HUES48 (cell line): ENCODE measurements around the gene KLF1.

Experiments
- H3K27ac ChIP-seq: one replicate; pipeline ENCODE4 v1.7.0; 2013; ENCODE audit warnings: low read depth, low read length, inconsistent platforms
- H3K27me3 ChIP-seq: 2 replicates; pipeline ENCODE4 v1.6.1; 2013; ENCODE audit warnings: mild to moderate bottlenecking, low read length; ENCODE audit not compliant: control insufficient read depth, insufficient read depth
- H3K36me3 ChIP-seq: 2 replicates; pipeline ENCODE4 v1.6.1; 2013; ENCODE audit warnings: low read length; ENCODE audit not compliant: control insufficient read depth, insufficient read depth
- H3K4me1 ChIP-seq: 2 replicates; pipeline ENCODE4 v1.6.1; 2013; ENCODE audit warnings: mild to moderate bottlenecking, low read length; ENCODE audit not compliant: control insufficient read depth, insufficient read depth
- H3K4me3 ChIP-seq: 2 replicates; pipeline ENCODE4 v1.5.1; 2013; ENCODE audit warnings: mild to moderate bottlenecking, low read depth, low read length
- H3K9ac ChIP-seq: 2 replicates; pipeline ENCODE4 v1.6.1; 2013; ENCODE audit warnings: mild to moderate bottlenecking, low read depth, low read length, moderate library complexity
- H3K9me3 ChIP-seq: 2 replicates; pipeline ENCODE4 v1.6.1; 2013; ENCODE audit warnings: low read length; ENCODE audit not compliant: control insufficient read depth, insufficient read depth

Gene KLF1

DNA sequence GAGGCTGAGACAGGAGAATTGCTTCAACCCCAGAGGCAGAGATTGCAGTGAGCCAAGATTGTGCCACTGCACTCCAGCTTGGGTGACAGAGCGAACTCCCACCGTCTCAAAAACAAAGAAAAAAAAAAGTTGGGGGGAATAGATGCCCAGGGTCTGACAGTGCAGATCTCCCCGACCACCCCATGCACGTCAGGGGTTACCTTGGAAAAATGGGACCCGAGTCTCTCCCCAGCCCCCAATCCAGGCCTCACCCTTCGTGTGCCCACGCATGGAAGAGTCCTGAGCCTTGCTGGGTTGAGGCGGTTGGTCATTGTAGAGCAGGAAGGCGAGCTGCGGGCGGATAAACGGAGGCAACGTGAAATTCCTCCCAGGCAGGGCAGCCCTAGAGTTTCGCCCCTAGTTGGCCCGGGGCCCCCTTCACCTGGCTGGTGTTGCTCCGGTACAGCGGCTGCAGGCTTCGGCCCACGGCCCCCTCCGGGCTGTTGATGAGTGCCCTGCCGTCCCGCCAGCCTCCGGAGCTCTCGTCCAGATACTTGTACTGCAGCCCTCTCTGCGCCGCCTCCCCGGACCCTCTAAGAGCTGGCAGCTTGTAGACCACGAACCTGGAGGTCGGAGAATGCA is 6.3 kb downstream of the KLF1 start:
- Histone ChIP-seq H3K27ac (peak overlapping the region; percentile 79), H3K4me3 (peak overlapping the region; percentile 84)

DNA sequence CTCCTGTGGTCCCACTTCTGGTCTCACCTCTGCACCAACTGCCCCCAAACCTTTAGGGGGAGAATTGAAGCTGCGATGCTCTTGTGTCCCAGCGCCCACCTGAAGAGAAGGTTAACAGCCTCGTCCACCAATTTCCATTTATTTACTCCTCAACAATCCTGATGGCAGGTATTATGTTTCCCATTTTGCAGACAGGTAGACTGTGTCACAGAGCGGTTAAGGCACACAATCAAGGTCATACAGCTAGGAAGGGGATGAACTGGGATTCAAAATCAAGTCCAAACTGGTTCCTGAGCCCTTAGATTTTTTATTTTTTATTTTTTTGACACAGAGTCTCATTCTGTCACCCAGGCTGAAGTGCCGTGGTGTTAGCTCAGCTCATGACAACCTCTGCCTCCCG is 11.9 kb downstream of the KLF1 start:
- Histone ChIP-seq H3K27ac (no peak overlapping the region), H3K4me1 (no peaks in the 10 kb centered on the region), H3K4me3 (no peak overlapping the region), H3K27me3 (no peaks in the 10 kb centered on the region), H3K36me3 (peaks cover 25% of the 10 kb centered on the region; the same call in 1 of the 2 replicates), H3K9ac (no peak overlapping the region), H3K9me3 (no peaks in the 10 kb centered on the region)

More for the DNA sequence above, 6.3 kb downstream of the KLF1 start:
- Histone ChIP-seq H3K27me3 (no peaks in the 10 kb centered on the region; the same call in 1 of the 2 replicates), H3K9me3 (no peaks in the 10 kb centered on the region), H3K4me1 (no peaks in the 10 kb centered on the region; the same call in 1 of the 2 replicates), H3K36me3 (peaks cover 12% of the 10 kb centered on the region; the same call in 1 of the 2 replicates), H3K9ac (peak overlapping the region; percentile 72)

DNA sequence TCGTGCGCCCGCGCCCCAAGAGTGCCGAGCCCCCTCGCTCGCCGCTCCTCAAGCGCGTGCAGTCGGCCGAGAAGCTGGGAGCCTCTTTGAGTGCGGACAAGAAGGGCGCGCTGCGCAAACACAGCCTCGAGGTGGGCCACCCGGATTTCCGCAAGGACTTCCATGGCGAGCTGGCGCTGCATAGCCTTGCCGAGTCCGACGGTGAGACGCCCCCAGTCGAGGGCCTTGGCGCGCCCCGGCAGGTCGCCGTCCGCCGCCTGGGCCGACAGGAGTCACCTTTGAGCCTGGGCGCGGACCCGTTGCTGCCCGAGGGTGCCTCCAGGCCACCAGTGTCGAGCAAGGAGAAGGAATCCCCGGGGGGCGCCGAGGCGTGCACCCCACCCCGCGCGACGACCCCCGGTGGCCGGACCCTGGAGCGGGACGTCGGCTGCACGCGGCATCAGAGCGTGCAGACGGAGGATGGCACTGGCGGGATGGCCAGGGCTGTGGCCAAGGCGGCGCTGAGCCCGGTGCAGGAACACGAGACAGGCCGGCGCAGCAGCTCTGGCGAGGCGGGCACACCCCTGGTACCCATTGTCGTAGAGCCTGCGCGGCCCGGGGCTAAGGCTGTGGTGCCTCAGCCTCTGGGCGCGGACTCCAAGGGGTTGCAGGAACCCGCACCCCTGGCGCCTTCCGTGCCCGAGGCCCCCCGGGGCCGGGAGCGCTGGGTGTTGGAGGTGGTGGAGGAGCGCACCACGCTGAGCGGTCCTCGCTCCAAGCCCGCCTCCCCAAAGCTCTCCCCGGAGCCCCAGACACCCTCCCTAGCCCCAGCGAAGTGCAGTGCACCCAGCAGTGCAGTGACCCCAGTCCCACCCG is 12.9 kb downstream of the KLF1 start:
- Histone ChIP-seq H3K9me3 (no peaks in the 10 kb centered on the region), H3K36me3 (peaks cover 27% of the 10 kb centered on the region), H3K4me3 (peak overlapping the region; percentile 46; the same call in 1 of the 2 replicates), H3K27me3 (no peaks in the 10 kb centered on the region), H3K27ac (no peak overlapping the region), H3K9ac (no peak overlapping the region), H3K4me1 (no peaks in the 10 kb centered on the region)

DNA sequence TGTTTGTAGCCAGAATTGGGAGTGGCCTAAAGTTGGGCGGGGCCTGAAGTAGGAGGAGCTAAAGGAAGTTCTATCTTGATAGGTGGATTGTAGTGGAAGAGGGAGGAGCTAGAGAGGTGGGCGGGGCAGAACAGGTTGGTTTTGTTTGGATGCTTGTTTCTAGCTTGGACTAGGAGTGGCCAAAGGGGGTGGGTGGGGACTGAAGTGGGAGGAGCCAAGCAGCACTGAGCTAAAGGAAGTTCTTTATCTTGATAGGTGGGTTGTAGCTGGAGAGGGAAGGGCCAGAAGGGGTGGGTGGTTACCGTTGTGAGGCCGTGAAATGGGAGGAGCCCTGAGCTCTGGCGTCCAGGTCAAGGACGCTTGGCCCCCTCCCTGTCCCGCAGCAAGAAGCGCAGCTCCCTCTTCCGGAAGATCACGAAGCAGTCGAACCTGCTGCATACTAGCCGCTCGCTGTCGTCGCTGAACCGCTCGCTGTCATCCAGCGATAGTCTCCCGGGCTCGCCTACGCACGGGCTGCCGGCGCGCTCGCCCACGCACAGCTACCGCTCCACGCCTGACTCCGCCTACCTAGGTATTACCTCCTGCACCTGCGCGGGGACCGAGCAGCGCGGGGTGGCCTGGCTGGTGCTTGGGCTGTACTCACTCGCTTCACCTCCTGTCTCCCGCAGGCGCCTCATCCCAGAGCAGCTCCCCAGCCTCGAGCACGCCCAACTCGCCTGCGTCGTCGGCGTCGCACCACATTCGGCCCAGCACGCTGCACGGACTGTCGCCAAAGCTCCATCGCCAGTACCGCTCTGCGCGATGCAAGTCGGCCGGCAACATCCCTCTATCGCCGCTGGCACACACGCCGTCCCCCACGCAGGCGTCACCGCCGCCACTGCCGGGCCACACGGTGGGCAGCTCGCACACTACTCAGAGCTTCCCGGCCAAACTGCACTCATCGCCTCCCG is 13.8 kb downstream of the KLF1 start:
- Histone ChIP-seq H3K27ac (no peak overlapping the region), H3K36me3 (peaks cover 25% of the 10 kb centered on the region), H3K9ac (no peak overlapping the region), H3K27me3 (no peaks in the 10 kb centered on the region), H3K4me1 (no peaks in the 10 kb centered on the region), H3K9me3 (no peaks in the 10 kb centered on the region), H3K4me3 (peak overlapping the region; percentile 46)

DNA sequence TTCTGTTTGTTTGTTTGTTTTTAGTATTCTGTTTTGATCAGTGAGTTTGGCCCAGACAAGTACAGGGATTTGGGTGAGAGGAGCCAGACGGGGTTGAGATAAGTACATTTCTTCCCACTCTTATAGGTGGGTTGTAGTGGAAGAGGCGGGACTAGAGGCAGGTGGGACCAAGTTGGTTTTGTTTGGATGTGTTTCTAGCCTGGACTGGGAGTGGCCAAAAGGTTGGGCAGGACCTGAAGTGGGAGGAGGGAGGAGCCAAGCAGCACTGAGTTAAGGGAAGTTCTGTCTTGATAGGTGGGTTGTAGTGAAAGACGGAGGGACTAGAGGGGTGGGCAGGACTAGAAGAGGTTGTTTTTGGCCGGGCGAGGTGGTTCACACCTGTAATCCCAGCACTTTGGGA is 14.7 kb downstream of the KLF1 start:
- no peaks in the 10 kb centered on the region for H3K27me3 ChIP-seq
- no peak overlapping the region for H3K9ac ChIP-seq
- no peaks in the 10 kb centered on the region for H3K9me3 ChIP-seq
- no peak overlapping the region for H3K27ac ChIP-seq
- H3K4me1 ChIP-seq = peaks cover 2% of the 10 kb centered on the region; the same call in 1 of the 2 replicates
- peaks cover 21% of the 10 kb centered on the region for H3K36me3 ChIP-seq
- no peak overlapping the region for H3K4me3 ChIP-seq

DNA sequence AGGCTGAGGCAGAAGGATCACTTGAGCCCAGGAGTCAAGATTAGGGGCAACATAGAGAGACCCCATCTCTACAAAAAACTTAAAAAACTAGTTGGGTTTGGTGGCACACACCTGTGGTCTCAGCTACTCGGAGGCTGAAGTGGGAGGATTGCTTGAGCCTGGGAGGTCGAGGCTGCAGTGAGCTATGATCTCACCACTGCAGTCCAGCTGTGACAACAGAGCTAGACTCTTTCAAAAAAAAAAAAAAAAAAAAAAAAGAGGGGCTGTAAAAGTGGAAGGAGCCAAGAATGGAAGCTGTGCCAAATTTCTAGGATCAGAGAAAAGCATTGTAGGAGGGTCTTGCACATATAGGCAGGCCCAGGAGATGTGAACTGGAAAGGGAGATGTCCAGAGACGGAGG is 15.3 kb downstream of the KLF1 start:
- Histone ChIP-seq H3K9me3 (no peaks in the 10 kb centered on the region), H3K36me3 (peaks cover 19% of the 10 kb centered on the region), H3K27me3 (no peaks in the 10 kb centered on the region), H3K4me3 (no peak overlapping the region), H3K27ac (no peak overlapping the region), H3K4me1 (peaks cover 5% of the 10 kb centered on the region; the same call in 1 of the 2 replicates), H3K9ac (no peak overlapping the region)

DNA sequence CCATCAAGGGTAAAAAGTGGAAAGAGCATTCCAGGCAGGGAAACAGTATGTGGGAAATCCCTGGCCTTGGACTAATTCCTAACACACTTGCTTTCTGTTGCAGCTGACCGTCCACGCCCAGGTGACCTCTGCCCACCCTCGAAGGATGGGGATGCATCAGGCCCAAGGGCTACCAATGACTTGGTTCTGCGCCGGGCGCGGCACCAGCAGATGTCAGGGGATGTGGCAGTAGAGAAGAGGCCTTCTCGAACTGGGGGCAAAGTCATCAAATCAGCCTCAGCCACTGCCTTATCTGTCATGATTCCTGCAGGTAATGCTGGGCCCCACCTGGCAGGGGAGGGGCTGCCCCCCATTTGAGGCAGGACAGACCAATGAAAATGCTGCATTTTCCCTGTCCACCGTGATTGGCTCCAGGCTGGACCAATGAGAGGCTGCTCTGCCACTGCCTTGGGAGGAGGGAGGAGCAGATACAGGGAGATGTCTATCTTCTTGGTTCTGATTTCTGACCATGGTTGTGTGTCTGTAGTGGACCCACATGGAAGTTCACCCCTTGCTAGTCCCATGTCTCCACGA is 18.4 kb downstream of the KLF1 start:
- Histone ChIP-seq H3K27ac (no peak overlapping the region), H3K27me3 (no peaks in the 10 kb centered on the region), H3K9me3 (no peaks in the 10 kb centered on the region), H3K4me3 (no peak overlapping the region), H3K9ac (no peak overlapping the region), H3K4me1 (peaks cover 9% of the 10 kb centered on the region; the same call in 1 of the 2 replicates), H3K36me3 (peaks cover 11% of the 10 kb centered on the region; the same call in 1 of the 2 replicates)

DNA sequence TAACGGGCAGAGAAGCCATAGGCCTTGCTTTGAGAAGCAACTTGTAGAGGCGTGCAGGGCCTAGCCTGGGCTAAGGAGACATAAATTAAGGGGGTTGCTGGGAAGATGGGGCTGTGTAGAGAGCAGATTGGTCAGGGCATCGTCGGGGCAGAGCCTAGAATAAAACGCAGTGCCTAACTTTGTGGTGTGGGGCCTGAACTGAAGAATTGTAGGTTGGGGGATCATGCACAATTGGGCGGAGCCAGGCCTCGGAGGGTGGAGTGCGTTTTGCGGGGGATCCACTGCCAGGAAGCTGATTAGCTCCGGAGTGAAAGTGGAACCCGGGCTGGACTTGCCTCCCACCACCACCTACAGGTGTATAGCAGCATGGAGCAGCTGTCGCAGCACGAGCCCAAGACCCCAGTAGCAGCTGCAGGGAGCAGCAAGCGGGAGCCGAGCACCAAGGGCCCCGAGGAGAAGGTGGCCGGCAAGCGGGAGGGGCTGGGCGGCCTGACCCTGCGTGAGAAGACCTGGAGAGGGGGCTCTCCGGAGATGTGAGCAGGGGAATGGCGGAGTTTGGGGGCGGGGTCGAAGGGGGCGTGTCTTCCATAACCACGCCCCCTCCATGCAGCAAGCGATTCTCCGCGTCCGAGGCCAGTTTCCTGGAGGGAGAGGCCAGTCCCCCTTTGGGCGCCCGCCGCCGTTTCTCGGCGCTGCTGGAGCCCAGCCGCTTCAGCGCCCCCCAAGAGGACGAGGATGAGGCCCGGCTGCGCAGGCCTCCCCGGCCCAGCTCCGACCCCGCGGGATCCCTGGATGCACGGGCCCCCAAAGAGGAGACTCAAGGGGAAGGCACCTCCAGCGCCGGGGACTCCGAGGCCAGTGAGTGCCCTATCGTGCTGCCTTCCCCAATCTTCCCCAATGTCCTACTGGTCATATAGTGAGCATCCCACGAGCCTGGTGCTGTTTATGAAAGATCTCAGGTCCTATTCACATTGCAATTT is 19.6 kb downstream of the KLF1 start:
- Histone ChIP-seq H3K36me3 (peaks cover 11% of the 10 kb centered on the region; the same call in 1 of the 2 replicates), H3K27ac (peak overlapping the region; percentile 51), H3K9ac (no peak overlapping the region), H3K9me3 (no peaks in the 10 kb centered on the region), H3K4me3 (peak overlapping the region; percentile 69), H3K27me3 (no peaks in the 10 kb centered on the region), H3K4me1 (peaks cover 9% of the 10 kb centered on the region; the same call in 1 of the 2 replicates)

DNA sequence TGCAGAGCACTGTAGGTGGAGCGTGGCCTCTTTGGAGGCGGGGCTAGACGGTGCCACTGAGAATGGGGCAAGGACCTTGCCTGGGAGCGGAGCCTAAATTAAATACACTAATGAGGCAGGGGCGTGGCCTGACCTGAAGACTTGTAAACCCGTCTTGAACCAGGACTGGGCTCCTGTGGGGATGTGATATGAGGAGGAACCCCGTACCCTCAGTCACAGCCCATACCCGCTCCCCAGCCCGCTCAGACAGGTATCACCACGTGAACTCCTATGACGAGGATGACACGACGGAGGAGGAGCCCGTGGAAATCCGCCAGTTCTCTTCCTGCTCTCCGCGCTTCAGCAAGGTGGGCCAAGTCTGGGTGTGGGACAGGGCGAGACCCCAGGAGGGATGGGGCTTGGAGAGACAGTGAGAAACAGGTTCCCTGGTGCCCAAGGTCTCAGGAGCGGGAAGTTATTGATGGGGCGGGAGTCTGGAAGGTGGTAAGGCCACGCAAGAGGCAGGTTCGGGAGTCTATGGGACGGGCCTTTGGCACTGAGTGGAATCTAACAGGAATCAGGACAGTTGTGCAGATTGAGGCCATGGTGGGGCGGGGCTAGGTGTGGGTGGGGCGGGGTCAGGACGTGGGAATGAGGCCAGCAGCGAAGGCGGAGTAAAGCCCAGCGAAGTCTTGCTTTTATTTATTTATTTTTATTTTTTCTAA is 20.4 kb downstream of the KLF1 start:
- Histone ChIP-seq H3K27ac (no peak overlapping the region), H3K27me3 (no peaks in the 10 kb centered on the region), H3K9ac (no peak overlapping the region), H3K4me3 (peak overlapping the region; percentile 69; the same call in 1 of the 2 replicates), H3K4me1 (peaks cover 9% of the 10 kb centered on the region; the same call in 1 of the 2 replicates), H3K36me3 (peaks cover 5% of the 10 kb centered on the region; the same call in 1 of the 2 replicates), H3K9me3 (no peaks in the 10 kb centered on the region)
